HG03196 (cell line): ENCODE results near the gene PTPRR.
"Not testable (repeated sequence)": the region's sequence is repeated elsewhere in the genome, so short reads cannot be mapped to it uniquely, and the experiment has no call there.

Experiments used
- ATAC-seq: cut with Tn5 transposase; IDR thresholded peaks from one replicate; pipeline ENCODE4 v1.9.1; 2021; ENCODE audit not compliant: unreplicated experiment

PTPRR gene

DNA sequence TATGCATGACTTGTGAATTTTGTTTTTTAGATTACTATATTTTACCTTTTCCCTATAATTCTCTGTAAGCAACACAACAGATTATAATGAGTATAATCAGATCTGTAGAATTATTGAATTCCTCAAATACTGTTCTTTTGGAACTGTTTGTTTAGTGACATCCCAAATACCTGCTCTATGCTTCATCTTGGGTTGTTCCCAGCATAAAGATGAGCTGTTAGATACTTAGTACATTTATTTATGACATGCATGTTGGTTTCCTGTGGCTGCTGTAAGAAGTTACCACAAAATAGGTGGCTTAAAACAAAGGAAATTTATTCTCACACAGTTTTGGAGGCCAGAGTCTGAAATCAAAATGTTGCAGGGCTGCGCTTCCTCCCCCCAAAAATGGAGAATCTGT lies 78.4 kb downstream of the PTPRR start:
- no peak for ATAC-seq

DNA sequence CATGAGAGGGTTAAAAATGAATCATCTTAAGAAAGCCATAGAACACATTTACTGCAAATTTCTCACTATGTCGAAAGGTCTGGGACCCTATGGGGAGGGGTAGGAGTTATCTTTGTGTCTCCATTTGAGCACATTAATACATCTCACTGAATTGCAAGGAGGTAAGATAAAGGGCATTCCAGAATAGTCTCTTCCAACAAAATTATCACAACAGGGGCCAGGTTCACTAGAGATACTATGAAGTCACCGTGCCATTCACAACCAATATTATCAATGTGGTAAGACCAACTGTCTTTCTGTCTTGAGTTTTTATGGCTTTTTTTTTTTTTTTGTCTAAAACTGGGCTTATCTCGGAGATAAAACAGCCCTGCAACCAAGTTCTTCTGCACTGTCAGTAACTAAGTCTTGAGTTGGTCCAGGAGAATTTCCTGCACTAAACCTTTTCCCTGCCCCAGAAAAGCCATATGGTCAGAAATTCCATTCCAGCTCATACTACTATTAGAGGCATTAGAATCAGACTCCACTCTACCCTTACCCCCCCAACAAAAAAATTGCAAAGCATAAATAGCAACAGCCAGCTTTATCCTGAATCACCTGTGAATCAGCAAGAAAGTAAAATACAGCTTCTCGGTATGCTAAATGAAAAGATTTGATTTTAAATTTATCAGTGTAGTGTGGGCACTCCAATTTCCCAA lies 79.7 kb downstream of the PTPRR start:
- ATAC-seq, result no peak

DNA sequence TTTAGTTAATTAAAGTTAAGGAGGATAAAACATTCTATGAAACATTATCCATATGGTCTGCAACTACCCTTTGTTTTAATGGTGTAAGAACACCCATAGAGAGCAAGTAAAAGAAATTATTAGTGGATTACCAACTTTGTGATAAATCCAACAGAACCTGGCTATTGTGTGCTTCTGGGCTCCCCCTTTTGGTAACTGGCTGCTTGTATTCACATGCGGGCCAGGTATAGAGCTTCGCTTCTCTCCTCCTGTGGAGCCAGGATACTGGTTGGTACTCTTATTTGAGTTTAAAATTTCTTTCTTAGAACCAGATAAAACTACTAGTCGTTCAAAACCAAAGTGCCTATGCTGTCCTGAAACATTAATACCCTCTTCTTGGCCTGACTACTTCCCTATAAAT lies 81.0 kb downstream of the PTPRR start:
- no peak for ATAC-seq

DNA sequence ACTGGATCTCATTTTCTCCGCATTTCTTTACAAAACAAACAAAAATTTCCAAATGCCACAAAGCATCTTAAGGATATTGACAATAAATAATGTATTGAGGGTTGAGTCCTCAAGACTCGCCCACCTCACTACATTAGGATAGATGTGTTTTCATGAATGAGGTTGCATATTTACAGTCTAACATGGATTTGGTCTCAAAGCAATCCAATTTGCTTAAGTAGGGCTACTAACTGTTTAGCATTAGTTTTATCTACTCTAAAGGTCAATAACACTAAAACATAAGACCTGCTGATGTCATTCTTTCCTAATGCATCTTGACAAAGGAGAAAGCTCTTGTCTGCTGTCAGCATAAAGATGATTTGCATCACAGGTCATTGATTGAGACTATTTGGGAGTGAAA lies 82.4 kb downstream of the PTPRR start:
- ATAC-seq, result no peak

DNA sequence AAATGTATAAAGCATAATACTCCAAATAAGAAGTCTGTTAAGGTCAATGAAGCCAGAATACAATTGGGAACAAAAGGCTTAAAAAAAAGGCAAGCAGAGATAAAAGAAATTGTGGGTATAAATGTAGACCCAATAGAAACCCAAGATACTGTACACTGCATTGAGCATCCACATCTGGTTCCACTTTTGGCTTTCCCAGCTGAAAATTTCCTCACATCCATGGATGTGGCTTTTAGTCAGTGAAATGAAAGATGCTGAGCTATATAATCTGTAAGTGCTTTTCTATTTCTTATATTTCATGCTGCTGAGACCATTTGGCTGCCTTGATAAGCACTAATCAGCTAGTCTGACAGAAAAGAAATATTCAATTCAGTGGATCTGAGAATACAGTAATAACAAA lies 83.5 kb downstream of the PTPRR start:
- no peak for ATAC-seq

DNA sequence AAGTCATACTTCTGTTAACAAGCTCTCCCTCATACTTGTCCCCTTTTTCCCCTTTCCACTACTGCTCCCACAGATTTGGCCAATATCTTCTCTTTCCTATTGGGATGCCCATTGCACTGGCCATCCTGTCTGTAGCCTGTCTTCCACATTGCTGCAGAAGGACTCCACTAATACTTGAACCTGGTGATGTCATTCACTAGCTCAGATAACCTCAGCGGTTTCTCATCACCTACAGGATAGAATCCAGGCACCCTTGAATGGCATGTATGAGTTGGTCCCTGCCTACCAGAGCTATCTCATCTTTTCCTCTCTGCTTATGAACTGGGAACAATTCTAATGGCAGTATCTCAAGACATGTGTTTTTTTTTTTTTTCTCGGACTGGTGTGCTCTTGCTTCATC lies 84.6 kb downstream of the PTPRR start:
- no peak for ATAC-seq

DNA sequence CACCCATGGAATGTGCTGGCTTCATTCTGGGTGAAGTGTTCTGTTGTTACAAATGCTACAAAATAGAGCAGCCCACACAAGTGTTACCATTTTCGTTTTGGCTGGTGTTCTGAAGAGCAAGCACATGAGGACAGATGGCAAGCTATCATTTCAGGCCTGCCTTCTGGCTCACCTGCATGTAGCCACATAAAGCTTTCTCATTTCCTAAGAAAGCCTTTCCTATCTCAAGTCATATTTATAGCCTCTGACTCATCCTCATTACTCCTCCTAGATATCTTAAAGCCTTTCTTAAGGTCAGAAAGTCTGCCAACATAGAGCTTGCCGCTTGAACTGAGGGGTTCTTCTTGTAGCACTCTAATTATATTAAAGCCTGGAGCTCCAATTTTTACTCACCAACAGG lies 89.0 kb downstream of the PTPRR start:
- ATAC-seq, result no peak

DNA sequence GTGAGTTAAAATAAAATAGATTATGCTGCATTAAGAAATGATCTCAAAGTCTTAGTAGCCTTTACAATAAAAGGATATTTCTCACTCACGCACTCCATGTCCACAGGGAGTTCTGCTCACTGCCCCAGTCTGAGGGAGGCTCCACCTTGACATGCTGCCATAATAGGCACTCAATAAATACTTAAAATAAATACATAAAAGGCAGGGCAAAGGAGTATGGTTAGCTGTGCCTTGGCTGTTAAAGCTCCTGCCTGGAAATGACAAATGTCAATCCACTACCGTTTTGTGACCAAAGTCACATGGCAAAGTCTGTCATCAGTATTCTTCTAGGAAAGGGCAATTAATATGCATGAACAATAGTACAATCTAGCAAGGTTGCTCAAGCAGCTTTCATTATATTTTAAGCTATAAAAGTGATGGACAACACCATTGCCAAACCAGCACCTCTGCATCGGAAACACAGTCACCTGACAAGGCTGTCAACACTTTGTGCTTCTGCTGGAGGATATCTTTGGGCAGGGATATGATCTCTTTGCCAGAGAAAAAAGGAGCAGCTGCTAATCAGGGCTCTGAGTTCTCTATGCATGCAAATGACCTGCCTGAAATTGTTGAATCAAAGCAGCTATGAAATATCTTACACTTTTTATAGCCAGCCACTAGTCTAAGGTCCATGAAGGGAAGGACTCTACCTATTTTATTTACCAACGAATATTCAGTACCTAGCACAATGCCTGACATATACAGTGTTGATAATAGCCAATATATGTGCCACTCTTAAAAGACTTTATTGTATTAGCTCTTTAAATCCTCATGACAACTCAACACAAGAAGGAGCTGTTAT lies 90.1 kb downstream of the PTPRR start:
- ATAC-seq, result no peak

DNA sequence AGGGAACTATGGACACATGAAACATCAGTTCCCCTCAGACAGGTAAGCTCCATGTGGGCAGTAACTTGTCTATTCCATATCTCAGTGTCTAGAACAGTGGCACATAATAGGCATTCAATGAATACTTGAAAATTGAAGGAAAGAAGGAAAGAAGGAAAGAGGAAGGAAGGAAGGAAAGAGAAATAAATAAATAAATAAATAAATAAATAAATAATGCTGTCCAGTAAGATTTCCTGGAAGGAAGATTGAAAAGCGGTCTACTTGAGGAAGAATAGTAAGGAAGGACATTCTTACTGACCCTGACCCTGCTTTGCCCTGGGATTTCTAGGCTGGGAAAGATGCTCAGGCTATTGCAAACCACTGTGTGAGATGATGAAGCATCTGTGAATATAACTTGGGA lies 91.5 kb downstream of the PTPRR start:
- ATAC-seq, result no peak

DNA sequence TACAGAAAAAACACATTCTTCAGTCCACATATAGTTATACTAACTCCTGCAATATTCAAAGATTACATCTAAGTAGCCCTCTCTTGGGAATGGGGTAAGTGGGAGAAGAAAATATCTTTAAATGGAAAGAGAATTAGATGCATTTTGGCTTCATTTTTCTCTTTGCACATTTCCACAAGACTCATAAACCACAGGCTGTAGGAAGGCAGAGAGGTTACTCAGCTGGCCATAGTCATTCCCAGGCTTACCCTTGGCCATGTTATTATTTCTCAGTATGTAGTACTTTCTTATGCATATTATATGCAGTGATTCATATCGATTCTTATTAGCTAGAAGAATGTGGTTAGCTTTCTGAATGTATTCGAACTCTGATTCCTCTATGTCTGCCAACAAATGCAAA lies 92.2 kb downstream of the PTPRR start:
- no peak for ATAC-seq

DNA sequence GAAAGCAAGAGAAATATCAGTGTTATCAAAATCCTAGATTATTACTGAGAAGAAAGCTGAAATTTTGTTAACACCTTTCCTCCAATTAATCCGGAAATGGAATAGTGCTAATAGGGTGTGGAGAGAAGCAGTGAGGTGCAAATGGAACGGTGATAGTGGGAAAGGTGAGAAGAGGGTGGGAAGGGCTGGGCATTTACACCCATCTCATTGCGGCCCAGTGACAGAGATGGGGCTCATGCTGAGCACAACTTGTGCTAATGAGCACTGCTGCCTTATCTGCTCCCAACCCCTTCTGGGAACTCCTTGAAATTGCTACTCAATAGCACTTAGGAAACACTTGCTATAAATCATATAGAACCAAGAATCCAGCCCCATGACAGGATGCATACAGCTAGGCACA lies 94.4 kb downstream of the PTPRR start:
- ATAC-seq, result no peak

DNA sequence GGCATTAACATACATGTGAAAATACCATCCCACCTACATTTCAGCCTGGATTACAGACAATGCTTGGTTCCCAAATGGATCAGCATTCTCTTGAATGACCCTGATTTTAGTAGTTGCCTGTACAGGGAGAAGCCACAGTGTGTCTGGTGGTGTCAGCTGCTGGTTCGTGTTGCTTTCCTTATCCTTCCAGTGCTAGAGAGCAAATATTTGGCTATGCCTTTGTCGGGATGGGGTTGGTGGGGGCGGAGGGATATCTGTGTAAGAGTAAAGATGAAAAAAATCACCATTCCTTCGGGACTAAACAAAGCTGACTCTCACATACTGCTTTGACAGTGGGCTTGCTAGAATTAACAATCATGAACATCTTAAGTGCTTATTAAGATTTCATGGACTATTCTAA lies 96.0 kb downstream of the PTPRR start:
- no peak for ATAC-seq

DNA sequence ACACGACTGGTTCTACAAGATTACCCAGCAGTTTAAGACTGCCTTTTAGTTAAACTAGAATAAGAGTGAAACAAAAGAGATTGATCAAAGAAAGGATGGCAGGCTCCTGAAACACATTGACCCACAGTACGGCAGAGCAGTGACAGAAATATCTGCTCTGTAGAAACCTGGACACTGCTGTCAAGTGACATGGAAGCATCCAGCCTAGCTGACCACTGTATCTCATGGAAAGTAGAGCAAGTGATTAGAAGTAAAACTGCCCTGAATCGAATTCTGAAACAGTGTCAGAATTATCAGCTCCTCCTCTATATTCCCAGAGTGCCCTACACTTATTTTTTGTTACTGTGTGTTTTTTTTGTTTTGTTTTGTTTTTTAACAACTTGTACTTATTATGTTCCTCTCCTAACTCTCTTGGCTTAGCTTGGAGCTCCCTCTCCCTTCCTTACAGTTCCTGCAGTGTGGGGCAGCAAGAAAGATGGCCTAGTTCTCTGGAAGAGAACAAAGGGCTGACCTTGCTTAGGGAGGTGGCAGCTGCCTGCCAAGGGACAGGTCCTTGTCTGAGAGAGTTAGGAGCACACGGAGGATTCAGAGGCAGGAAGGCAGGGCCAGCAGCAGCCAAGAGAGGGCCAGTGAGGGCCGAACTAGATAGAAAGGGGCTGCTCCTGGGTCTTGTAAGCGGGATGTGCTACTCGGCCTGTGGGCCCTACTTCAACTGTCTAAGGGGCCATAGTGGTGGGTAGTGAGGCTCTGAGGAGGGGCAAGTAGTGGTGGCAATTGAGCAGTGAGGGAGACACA lies 97.2 kb downstream of the PTPRR start:
- no peak for ATAC-seq

DNA sequence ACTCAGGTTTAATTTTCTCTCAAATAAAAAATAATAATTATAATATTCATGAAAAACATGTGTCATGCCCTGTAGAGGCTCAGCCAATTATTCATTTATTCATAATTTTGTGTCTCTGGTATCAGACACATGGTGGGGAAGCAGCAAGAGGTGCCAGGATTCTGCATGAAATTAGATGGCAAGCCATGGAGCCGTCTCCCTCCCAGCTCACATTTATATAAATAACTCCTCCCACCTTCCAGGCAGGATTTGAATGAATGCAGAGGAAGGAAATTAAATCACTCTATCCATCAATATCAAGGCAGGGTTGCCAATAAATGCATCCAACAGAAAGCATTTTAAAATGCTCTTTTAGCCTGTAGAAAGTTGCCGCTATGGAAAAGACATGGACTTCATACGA lies 98.1 kb downstream of the PTPRR start:
- ATAC-seq, result no peak

DNA sequence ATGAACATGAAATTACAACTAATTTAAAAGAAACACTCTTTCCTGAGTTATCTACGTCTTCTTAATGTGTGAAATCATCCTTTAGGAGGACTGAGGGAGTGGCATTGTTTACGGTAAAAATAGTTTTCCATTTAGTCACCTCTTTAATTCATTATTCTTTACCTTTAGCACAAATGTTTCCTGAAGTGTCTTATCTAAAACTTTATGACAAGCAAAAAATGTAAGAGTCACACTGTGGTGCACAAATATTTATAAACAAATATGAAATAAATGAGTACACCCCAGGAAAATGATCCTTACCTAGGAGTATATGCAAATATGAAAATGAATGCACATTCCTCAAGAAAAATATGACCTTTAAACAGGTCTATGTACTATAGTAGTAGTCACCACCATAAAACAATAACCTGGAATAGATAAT lies 104.6 kb downstream of the PTPRR start:
- no peak for ATAC-seq

DNA sequence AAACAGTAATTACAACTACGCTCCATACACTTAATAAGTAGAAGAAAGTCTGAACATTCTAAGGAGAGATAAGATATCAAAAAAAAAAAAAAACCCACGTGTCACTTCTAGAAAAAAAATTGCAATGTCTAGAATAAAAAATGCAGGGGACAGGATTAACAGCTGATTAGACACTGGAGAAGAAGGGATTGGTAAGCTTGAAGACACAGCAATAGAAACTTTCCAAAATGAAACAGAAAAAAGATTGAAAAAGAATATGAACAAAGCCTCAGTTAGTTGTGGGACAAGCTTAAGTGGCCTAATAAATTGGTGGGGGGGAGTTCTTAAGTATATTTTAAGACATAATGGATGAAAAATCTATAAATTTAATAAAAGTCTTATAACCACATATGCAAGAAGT lies 105.5 kb downstream of the PTPRR start:
- no peak for ATAC-seq

DNA sequence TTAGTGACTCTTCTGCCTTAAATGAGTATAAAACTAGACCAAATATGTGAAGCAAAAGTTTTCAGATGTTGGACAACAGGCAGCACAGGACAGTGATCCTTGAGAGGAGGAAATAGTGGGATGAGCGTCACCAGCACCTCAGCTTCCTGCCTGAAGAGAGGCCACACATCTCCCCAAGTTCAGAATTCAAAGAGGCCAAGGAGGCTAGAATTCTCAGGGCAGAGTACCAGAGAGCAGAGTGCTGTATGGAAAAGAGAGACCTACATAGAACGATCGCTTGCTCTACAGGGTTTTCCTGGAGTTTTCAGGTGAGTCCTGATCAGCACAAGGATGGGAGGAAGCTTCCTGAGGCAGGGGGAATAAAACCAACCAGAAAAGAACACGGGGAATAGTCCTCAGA lies 107.0 kb downstream of the PTPRR start:
- no peak for ATAC-seq

DNA sequence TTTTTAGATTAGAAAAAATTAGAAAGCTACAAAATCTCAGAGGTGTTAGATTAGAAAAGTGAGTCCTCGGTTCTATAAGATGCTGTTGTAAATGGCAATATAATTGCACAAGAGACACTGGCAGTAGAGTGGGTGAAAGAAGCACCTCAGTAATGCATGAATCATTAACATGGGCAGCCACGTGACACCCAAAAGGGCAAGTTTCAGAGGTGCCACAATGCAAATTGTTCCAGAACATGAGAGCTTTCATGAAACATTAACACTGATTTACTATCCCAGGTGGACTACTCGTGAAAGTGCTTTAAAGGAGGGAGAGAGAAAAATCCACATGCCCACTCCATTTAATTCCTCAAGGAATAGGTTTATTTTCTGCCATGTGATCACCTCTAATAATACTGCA lies 108.4 kb downstream of the PTPRR start:
- no peak for ATAC-seq

DNA sequence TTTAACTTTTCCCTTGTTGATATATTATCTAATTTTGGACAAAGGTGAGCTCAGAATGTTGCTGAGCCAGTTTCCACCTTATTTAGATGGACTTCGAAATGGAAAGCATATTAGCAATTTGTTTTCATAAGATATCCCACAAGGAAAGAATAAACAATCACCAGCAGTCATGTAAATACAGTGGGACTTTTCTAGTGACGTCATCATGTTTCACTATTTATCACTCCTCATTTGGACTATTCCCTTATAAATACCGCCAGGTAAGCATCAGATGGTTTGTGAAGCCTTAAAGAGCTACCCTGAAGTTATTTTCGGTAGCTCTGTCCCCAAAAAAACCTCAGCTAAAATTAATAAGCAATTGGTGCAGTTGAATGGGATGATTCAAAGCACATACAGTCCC lies 110.7 kb downstream of the PTPRR start:
- ATAC-seq, result no peak

DNA sequence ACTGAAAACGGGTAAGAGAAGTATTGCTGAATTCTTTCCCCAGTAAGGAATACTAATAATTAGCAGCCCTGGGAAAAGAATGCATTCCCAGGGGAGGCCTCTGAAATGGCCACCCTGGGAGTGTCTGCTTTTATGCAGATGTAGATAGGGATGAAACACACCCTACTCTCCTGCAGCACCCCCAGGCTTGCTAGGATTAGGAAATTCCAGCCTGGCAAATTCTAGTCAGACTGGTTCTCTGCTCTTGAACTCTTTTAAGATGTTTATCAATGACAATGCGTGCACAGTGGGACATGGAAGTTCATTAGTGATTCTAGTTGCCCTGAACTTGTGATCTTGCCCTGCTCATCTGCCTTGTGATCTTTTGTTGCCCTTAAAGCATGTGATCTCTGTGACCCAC lies 112.5 kb downstream of the PTPRR start:
- not testable (repeated sequence) for ATAC-seq

DNA sequence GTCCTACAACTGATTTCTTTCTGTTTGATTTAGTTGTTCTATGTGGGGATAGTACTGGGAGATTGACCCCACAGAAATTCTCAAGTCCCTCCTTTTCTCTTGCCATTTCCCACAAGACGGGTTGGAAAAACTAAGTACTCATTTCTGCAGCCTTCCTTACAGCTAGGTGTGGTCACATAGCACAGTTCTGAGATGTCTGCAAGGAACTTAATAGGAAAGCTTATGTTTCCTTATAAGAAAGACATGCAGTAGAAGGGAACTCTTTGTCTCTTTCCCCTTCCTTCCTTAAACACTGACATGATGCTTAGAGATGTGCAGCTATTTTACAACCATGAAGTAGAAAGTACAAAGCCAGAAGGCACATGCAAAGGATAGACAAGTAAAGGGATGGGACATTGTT lies 113.7 kb downstream of the PTPRR start:
- ATAC-seq, result no peak

DNA sequence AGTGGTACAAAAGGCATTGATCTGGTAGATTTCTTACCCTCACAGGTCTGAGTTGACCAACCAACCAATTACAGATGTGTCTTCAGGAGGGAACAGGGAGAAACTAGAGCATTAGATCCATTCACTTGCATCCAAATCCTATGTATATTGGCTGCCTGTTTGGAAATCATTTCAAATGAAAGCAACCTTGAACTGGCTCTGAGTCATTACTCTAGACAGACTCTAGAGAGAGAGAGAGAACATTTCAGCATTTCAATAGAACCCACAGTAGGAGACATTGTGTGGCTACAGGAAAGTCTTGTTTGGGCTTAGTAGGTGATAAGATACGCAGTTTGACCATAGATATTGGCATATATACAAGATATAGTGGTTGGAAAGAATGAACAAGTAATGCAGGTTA lies 114.5 kb downstream of the PTPRR start:
- no peak for ATAC-seq
